ENCODE results near the gene EYS.

The EYS gene

GRCh38 chr6:64197246-64197645 lies 1509.8 kb downstream of the EYS start:
- DNase-seq, result no peak

GRCh38 chr6:64186592-64186991 lies 1520.4 kb downstream of the EYS start:
- DNase-seq, result no peak

- DNase-seq, result no peak
Observed at GRCh38 chr6:64185621-64186020, 1521.4 kb downstream of the EYS start.

GRCh38 chr6:64175296-64175695 lies 1531.7 kb downstream of the EYS start:
- DNase-seq, result no peak

- DNase-seq, result no peak
Observed at GRCh38 chr6:64170316-64170715, 1536.7 kb downstream of the EYS start.

GRCh38 chr6:64160486-64160885 lies 1546.5 kb downstream of the EYS start:
- DNase-seq, result no peak

DNA sequence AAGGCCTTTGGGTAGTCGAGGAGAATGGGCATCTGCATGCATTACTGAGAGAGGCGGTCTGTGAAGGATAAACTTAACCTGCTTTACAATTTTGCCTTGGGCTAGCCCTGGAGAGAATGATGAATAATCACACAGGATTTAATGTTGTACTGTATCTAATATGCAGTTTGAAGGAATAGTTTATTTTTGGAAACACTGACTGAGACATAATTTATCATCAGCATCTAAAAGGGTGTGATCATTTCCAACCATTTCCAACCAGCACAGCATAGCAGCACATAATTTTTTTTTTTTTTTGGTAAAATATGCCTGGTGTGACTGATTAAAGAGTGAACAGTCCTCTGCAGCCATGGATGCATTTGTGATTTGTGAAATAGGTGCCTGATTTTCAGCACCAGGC lies 1552.0 kb downstream of the EYS start:
- DNase-seq, result no peak

DNA sequence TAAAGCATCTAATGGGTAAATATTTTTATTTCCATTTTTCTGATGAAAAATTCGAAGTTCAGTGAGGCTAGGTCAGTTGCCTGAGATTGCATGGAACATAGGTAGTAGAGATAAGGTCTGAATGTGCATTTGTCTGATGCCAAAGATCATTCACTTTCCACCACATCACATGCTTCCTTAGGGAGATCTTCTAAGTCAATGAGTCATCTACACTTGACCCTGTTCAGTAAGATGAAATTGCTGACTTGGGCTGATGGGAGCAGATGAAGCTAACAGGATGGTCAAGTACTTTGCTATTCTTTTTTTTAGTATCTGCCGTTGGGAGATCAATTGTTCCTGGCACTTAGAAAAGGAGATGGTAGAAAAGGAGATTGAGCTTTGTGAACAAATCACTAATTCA lies 1560.2 kb downstream of the EYS start:
- DNase-seq, result no peak

- no peak for DNase-seq
Observed at GRCh38 chr6:64146094-64146493, 1560.9 kb downstream of the EYS start.

GRCh38 chr6:64145658-64146057 lies 1561.4 kb downstream of the EYS start:
- no peak for DNase-seq

GRCh38 chr6:64143101-64143500 lies 1563.9 kb downstream of the EYS start:
- DNase-seq, result no peak

GRCh38 chr6:64141680-64142079 lies 1565.3 kb downstream of the EYS start:
- no peak for DNase-seq

DNA sequence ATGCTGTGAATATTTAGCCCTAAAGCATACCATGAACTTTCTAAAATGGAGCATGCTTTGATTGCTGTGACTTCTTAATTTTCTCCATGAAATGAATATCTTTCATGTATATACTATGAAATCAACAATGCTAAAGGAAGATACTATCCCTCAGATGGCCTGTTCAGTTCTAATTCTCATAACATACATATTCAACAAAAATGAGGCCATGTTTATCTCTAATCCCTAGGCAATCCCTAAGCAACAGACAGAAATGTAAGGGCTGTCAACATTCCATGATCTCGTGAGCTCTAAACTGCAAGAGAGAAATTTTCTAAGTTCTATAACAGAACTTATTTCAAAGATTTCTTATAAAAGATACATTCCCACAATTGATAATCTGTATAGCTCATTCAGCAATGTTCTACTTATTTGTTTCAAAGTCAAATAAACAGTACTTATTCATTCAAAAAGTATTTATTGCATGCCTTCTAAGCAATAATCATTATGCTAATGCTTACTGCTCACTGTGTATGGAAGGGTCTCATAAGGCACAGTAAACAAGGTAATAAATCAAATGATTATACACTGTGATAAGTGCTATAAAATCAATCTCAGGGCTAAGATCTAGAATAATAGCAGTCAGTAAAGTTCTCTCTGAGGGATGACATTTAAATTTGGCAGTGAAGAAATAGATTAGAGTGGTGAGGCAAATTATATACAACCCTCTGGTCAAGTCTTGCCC lies 1578.6 kb downstream of the EYS start:
- no peak for DNase-seq

- DNase-seq, result no peak
Observed at GRCh38 chr6:64123761-64124633, 1583.0 kb downstream of the EYS start.

- no peak for DNase-seq
Observed at GRCh38 chr6:64122712-64123375, 1584.2 kb downstream of the EYS start.

DNA sequence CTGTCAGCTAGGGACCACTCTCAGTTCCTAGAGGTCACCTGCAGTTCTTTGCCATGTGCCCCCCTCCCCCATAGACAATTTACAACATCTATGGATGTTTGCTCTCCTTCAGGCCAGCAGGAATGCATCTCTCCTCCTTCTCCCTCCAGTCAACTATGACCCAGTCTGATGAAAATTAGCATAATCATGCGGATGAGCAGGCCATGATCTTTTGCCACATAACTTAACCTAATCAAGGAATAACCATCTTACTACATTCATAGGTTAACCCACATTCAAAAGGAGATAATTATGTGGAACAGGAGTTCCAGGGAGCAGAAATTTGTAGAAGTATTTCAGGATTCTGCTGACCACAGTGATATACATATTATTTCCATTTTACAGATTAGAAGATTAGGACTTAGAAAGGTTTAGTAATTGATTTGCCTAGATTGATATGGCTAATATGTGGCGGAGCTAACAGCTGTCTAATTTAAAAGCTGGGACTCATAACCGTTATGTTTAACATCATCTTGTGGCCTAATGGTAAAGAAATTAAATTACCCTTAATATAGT lies 1585.9 kb downstream of the EYS start:
- no peak for DNase-seq

GRCh38 chr6:64113704-64114103 lies 1593.3 kb downstream of the EYS start:
- no peak for DNase-seq

- DNase-seq, result no peak
Observed at GRCh38 chr6:64104051-64104450, 1603.0 kb downstream of the EYS start.

GRCh38 chr6:64103480-64103879 lies 1603.5 kb downstream of the EYS start:
- no peak for DNase-seq

DNA sequence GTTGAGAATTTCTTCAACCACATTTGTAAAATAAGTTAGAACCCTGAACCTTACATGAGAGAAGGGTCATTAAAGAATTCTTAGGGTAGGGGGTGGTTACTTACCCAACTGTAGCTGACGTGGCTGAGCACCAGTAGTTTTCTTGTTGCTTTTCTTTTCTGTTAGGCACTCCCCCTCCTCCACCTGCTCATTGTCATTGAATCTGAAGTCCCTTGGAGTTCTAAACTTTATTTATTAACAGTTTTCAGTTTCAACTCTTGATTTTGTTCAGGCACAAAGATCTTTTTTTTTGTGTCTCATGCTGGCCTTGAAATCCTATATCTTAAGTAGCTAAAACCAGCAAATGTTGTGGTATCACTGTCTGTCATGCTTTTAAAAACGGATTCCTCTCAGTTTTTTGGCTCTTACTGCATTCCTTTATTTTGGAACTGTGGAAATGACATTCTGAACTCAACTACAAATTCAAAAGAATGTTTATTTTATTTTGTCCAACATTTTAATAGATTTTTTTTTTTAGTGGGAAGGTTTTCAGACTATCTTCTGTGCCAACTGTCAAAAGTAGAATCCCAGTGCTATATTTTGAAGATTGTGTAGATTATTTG lies 1606.2 kb downstream of the EYS start:
- no peak for DNase-seq

- DNase-seq, result no peak
Observed at GRCh38 chr6:64090352-64090751, 1616.7 kb downstream of the EYS start.

DNA sequence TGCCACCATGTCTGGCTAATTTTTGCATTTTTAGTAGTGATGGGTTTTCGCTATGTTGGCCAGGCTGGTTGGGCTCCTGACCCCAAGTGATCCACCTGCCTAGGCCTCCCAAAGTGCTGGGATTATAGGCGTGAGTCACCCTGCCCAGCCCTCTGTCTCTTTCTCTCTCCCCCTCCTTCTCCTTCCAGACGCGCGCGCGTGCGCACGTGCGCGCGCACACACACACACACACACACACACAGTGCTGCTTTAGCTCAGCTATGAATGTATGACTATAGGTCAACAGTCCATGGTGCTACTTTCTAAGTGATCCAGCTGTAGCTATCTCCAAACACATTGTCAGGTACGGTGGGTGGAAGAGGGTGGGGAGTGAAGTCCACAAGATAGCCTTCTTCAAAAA lies 1621.9 kb downstream of the EYS start:
- DNase-seq, result no peak

GRCh38 chr6:64084185-64084663 lies 1622.8 kb downstream of the EYS start:
- no peak for DNase-seq

Measured in stimulated activated CD4-positive, alpha-beta T cell treated with anti-CD3 and anti-CD28 coated beads, Interleukin-4, amount 100 ng/mL, for 1 hour (primary cell).